Mesodermal cell (in vitro differentiated cells): ENCODE data around the gene IPO11.

ENCODE experiments used
- H3K27ac ChIP-seq: 2 replicates; pipeline ENCODE4 v1.7.0; 2013; ENCODE audit warnings: mild to moderate bottlenecking, low read depth, low read length, moderate library complexity; ENCODE audit not compliant: severe bottlenecking
- H3K36me3 ChIP-seq: 2 replicates; pipeline ENCODE4 v1.7.1; 2013; ENCODE audit warnings: mild to moderate bottlenecking, low read length, moderate library complexity; ENCODE audit not compliant: control insufficient read depth, insufficient read depth
- H3K4me1 ChIP-seq: one replicate; pipeline ENCODE4 v1.7.1; 2013; ENCODE audit warnings: mild to moderate bottlenecking, low read length; ENCODE audit not compliant: insufficient read depth, control insufficient read depth, poor library complexity, severe bottlenecking
- H3K4me3 ChIP-seq: 2 replicates; pipeline ENCODE4 v1.7.0; 2013; ENCODE audit warnings: low read length, control low read depth, mild to moderate bottlenecking; ENCODE audit not compliant: insufficient read depth, poor library complexity, severe bottlenecking; ENCODE audit errors: extremely low read depth
- H3K9me3 ChIP-seq: 2 replicates; pipeline ENCODE4 v1.7.1; 2013; ENCODE audit warnings: mild to moderate bottlenecking, low read length, moderate library complexity; ENCODE audit not compliant: control insufficient read depth
- WGBS, 2 experiments: methylation state at CpG; one replicate each; pipeline ENCODE4 v1.1.5; 2013; ENCODE audit warnings: missing lambda C conversion rate in 2 of 2; ENCODE audit not compliant: insufficient coverage in 2 of 2; 5-methylcytosine and 5-hydroxymethylcytosine counted together

Gene IPO11

GRCh38 chr5:62395210-62395950 is 17.2 kb upstream of the IPO11 start:
- 100% methylated on average over 1 to 4 of the region's 5 CpGs for WGBS, 2 experiments
- H3K9me3 ChIP-seq: no peaks in the 10 kb centered on the region
- no peak overlapping the region for H3K27ac ChIP-seq
- H3K4me3 ChIP-seq: no peak overlapping the region
- no peaks in the 10 kb centered on the region for H3K4me1 ChIP-seq
- peaks cover 75% of the 10 kb centered on the region for H3K36me3 ChIP-seq

GRCh38 chr5:62403411-62404250 is 8.9 kb upstream of the IPO11 start, which contains the start of gene DIMT1:
TSS of gene DIMT1 (minus strand) at chr5:62403905. CDS start at chr5:62403772, 133 bp downstream.
- Histone ChIP-seq H3K9me3 (no peaks in the 10 kb centered on the region), H3K4me3 (peak within 1 kb of the TSS; percentile 79), H3K4me1 (peaks cover 7% of the 10 kb centered on the region), H3K36me3 (peaks cover 29% of the 10 kb centered on the region), H3K27ac (peak within 1 kb of the TSS; percentile 90)
- 0% methylated on average over 64 to 66 of the region's 66 CpGs for WGBS, 2 experiments

GRCh38 chr5:62413711-62414110 is 1.1 kb downstream of the IPO11 start:
- H3K36me3 ChIP-seq: peaks cover 14% of the 10 kb centered on the region
- 80% methylated on average over 1 of the region's 3 CpGs; no CpG with 5 or more reads in 1 of the 2 experiments for WGBS, 2 experiments
- no peak overlapping the region for H3K27ac ChIP-seq
- H3K4me3 ChIP-seq: peak overlapping the region; percentile 95
- H3K9me3 ChIP-seq: no peaks in the 10 kb centered on the region
- peaks cover 4% of the 10 kb centered on the region for H3K4me1 ChIP-seq

- peaks cover 25% of the 10 kb centered on the region for H3K36me3 ChIP-seq
- no peaks in the 10 kb centered on the region for H3K9me3 ChIP-seq
- H3K4me1 ChIP-seq: peaks cover 4% of the 10 kb centered on the region
- no peak overlapping the region for H3K27ac ChIP-seq
- WGBS, 2 experiments: 80 to 89% methylated on average over 1 of the region's 4 CpGs
- no peak overlapping the region for H3K4me3 ChIP-seq
These were observed 6.0 kb downstream of the IPO11 start for GRCh38 chr5:62418462-62419076.

GRCh38 chr5:62419609-62420008 is 7.0 kb downstream of the IPO11 start:
- no peaks in the 10 kb centered on the region for H3K4me1 ChIP-seq
- H3K9me3 ChIP-seq: no peaks in the 10 kb centered on the region
- H3K4me3 ChIP-seq: no peak overlapping the region
- no peak overlapping the region for H3K27ac ChIP-seq
- 97 to 100% methylated on average over 3 of the region's 3 CpGs for WGBS, 2 experiments
- H3K36me3 ChIP-seq: peaks cover 25% of the 10 kb centered on the region

- peaks cover 25% of the 10 kb centered on the region for H3K36me3 ChIP-seq
- H3K4me3 ChIP-seq: no peak overlapping the region
- 80 to 100% methylated on average over 1 of the region's 1 CpG for WGBS, 2 experiments
- no peak overlapping the region for H3K27ac ChIP-seq
- no peaks in the 10 kb centered on the region for H3K4me1 ChIP-seq
- H3K9me3 ChIP-seq: no peaks in the 10 kb centered on the region
These were observed 8.9 kb downstream of the IPO11 start for GRCh38 chr5:62421414-62421813.

GRCh38 chr5:62424763-62425162 is 12.2 kb downstream of the IPO11 start:
- Histone ChIP-seq H3K9me3 (no peaks in the 10 kb centered on the region), H3K27ac (no peak overlapping the region), H3K36me3 (peaks cover 3% of the 10 kb centered on the region), H3K4me3 (no peak overlapping the region), H3K4me1 (no peaks in the 10 kb centered on the region)
- WGBS, 2 experiments: no CpG with 5 or more reads among the region's 1 CpG

GRCh38 chr5:62431735-62432620 is 19.4 kb downstream of the IPO11 start:
- WGBS, 2 experiments: 92% methylated on average over 7 to 9 of the region's 11 CpGs

GRCh38 chr5:62432621-62433064 is 20.1 kb downstream of the IPO11 start:
- WGBS, 2 experiments: 100% methylated on average over 3 of the region's 5 CpGs
- Histone ChIP-seq H3K4me3 (no peak overlapping the region), H3K27ac (no peak overlapping the region), H3K9me3 (no peaks in the 10 kb centered on the region), H3K4me1 (no peaks in the 10 kb centered on the region), H3K36me3 (peaks cover 9% of the 10 kb centered on the region)

More at GRCh38 chr5:62431735-62432620, 19.4 kb downstream of the IPO11 start:
- no peaks in the 10 kb centered on the region for H3K9me3 ChIP-seq
- no peak overlapping the region for H3K27ac ChIP-seq
- H3K4me1 ChIP-seq: no peaks in the 10 kb centered on the region
- H3K4me3 ChIP-seq: no peak overlapping the region
- H3K36me3 ChIP-seq: peaks cover 6% of the 10 kb centered on the region

GRCh38 chr5:62448528-62448927 is 36.0 kb downstream of the IPO11 start:
- Histone ChIP-seq H3K4me3 (no peak overlapping the region), H3K9me3 (no peaks in the 10 kb centered on the region), H3K4me1 (no peaks in the 10 kb centered on the region), H3K27ac (no peak overlapping the region), H3K36me3 (peaks cover 51% of the 10 kb centered on the region)
- 96% methylated on average over 4 of the region's 5 CpGs; no CpG with 5 or more reads in 1 of the 2 experiments for WGBS, 2 experiments
